HCT116 (cell line): Measurements from ENCODE around the gene PDHX. TPM values are rescaled to one million over a fixed set of nuclear protein-coding genes. Genes with fewer than 3 reads are reported as not detected.

Source experiments
- ATAC-seq: fragments of 200-7000 bp; cut with Tn5 transposase; 2 replicates; pipeline ENCODE4 v1.9.1; 2020; ENCODE audit warnings: mild to moderate bottlenecking, moderate library complexity
- BruUV-seq: library from RNA; stranded (reverse); fragments of 400-500 nt; replicated peaks from 2 replicates; lab custom pipeline; 2021; lab: Mats Ljungman, UMichigan
- CTCF ChIA-PET: fragments of 300-600 bp; sonication (Branson Sonifier 250); formaldehyde crosslinking; loops from one replicate; lab custom pipeline; 2021; ENCODE audit warnings: antibody characterized with exemption; lab: Charles Lee
- POLR2A ChIA-PET: fragments of 300-600, 350-600 bp; sonication (Branson Sonifier 250); formaldehyde crosslinking; loops from one replicate; lab custom pipeline; 2021; ENCODE audit warnings: antibody characterized with exemption; lab: Charles Lee
- RAD21 ChIA-PET, 2 experiments: fragments of 300-600 bp; sonication (Branson Sonifier 250); formaldehyde crosslinking; loops; one replicate each; lab custom pipeline; 2023; ENCODE audit warnings: low total read pairs in 2 of 2; ENCODE audit not compliant: uncharacterized antibody in 2 of 2, unreplicated experiment in 2 of 2, low non-redundant PET in 1 of 2; lab: Charles Lee
- DNase-seq: peaks from one replicate; pipeline ENCODE4 v3.0.0-alpha.2; 2010; ENCODE audit warnings: low read depth, low spot score
- H2AFZ ChIP-seq: fragments of 200-600 bp; shearing (Covaris generic), sonication (generic); 2 replicates; pipeline ENCODE4 v1.6.1; 2017; ENCODE audit warnings: low read depth, mixed run types, mixed read lengths, antibody characterized with exemption, low read length; ENCODE audit not compliant: poor library complexity, severe bottlenecking
- H3K27ac ChIP-seq: 2 replicates; pipeline ENCODE4 v1.5.1; 2012; ENCODE audit warnings: low read depth, low read length
- H3K27me3 ChIP-seq: fragments of 200-600 bp; sonication (generic); 2 replicates; pipeline ENCODE4 v1.6.1; 2016; ENCODE audit warnings: mixed run types, low read length, mixed read lengths; ENCODE audit not compliant: insufficient read depth
- H3K36me3 ChIP-seq, 2 experiments: fragments of 200-500 bp in 1 of 2; fragments of 200-600 bp in 1 of 2; sonication (Bioruptor generic) in 1 of 2; sonication (generic) in 1 of 2; 2 replicates each; pipeline versions ENCODE4 v1.5.1 to v1.6.1; 2014 to 2016; ENCODE audit warnings: low read length in 2 of 2, inconsistent platforms in 1 of 2, mixed read lengths in 1 of 2, mixed run types in 1 of 2; ENCODE audit not compliant: insufficient read depth in 2 of 2, control insufficient read depth in 1 of 2
- H3K4me1 ChIP-seq, 2 experiments: fragments of 200-600 bp in 1 of 2; sonication (generic) in 1 of 2; 2 replicates each; pipeline versions ENCODE4 v1.5.1 to v1.6.1; 2012 to 2017; ENCODE audit warnings: low read length in 2 of 2, inconsistent platforms in 1 of 2, mild to moderate bottlenecking in 1 of 2, mixed read lengths in 1 of 2, mixed run types in 1 of 2, moderate library complexity in 1 of 2; ENCODE audit not compliant: insufficient read depth in 2 of 2, control insufficient read depth in 1 of 2
- H3K4me2 ChIP-seq: fragments of 200-600 bp; sonication (generic); 2 replicates; pipeline ENCODE4 v1.6.1; 2017; ENCODE audit warnings: mixed run types, low read length, mixed read lengths
- H3K4me3 ChIP-seq, 2 experiments: fragments of 200-600 bp in 1 of 2; sonication (generic) in 1 of 2; replicated peaks in 1 of 2; 2 replicates each; pipeline ENCODE4 v1.5.1; 2011 to 2016; ENCODE audit warnings: low read length in 2 of 2, control low read depth in 1 of 2, low read depth in 1 of 2, mild to moderate bottlenecking in 1 of 2, mixed read lengths in 1 of 2, mixed run types in 1 of 2
- H3K79me2 ChIP-seq: fragments of 200-600 bp; sonication (generic); 2 replicates; pipeline ENCODE4 v1.6.1; 2017; ENCODE audit warnings: mild to moderate bottlenecking, mixed run types, low read length, moderate library complexity, mixed read lengths; ENCODE audit not compliant: insufficient read depth
- H3K9ac ChIP-seq: fragments of 200-600 bp; sonication (generic); 2 replicates; pipeline ENCODE4 v1.6.1; 2016; ENCODE audit warnings: low read length, mixed read lengths
- H3K9me2 ChIP-seq: fragments of 200-600 bp; sonication (generic), shearing (Covaris generic); 2 replicates; pipeline ENCODE4 v1.6.1; 2017; ENCODE audit warnings: mixed run types, mild to moderate bottlenecking, moderate library complexity; ENCODE audit not compliant: insufficient read depth
- H3K9me3 ChIP-seq, 2 experiments: fragments of 200-500 bp in 1 of 2; fragments of 200-600 bp in 1 of 2; sonication (Bioruptor generic) in 1 of 2; sonication (generic) in 1 of 2; 2 replicates each; pipeline ENCODE4 v1.6.1; 2014 to 2017; ENCODE audit warnings: low read length in 2 of 2, mixed read lengths in 2 of 2, inconsistent platforms in 1 of 2, low read depth in 1 of 2, mild to moderate bottlenecking in 1 of 2, mixed run types in 1 of 2, moderate library complexity in 1 of 2; ENCODE audit not compliant: control insufficient read depth in 1 of 2, insufficient read depth in 1 of 2
- H4K20me1 ChIP-seq: fragments of 200-600 bp; sonication (generic), shearing (Covaris generic); 2 replicates; pipeline ENCODE4 v1.6.1; 2017; ENCODE audit warnings: mixed run types, mild to moderate bottlenecking, moderate library complexity; ENCODE audit not compliant: insufficient read depth
- ATF3 ChIP-seq: IDR thresholded peaks from 2 replicates; pipeline ENCODE4 v1.6.1; 2012
- CBX3 ChIP-seq: IDR thresholded peaks from 2 replicates; pipeline ENCODE4 v1.6.1; 2012; ENCODE audit warnings: low read depth
- CEBPB ChIP-seq: IDR thresholded peaks from 2 replicates; pipeline ENCODE4 v1.6.1; 2012; ENCODE audit warnings: low read depth
- EGR1 ChIP-seq: IDR thresholded peaks from 2 replicates; pipeline ENCODE4 v1.6.1; 2012; ENCODE audit warnings: low read depth
- ELF1 ChIP-seq: IDR thresholded peaks from 2 replicates; pipeline ENCODE4 v1.6.1; 2012; ENCODE audit warnings: low read depth, borderline replicate concordance
- EZH2 ChIP-seq: fragments of 200-600 bp; sonication (generic); IDR thresholded peaks from 2 replicates; pipeline ENCODE4 v1.6.1; 2017; ENCODE audit warnings: antibody characterized with exemption, mixed run types
- EZH2phosphoT487 ChIP-seq: fragments of 200-600 bp; IDR thresholded peaks from 2 replicates; pipeline ENCODE4 v1.6.1; 2018; ENCODE audit warnings: antibody characterized with exemption, borderline replicate concordance
- FOSL1 ChIP-seq: IDR thresholded peaks from 2 replicates; pipeline ENCODE4 v1.6.1; 2012; ENCODE audit warnings: low read depth
- MAX ChIP-seq: IDR thresholded peaks from 2 replicates; pipeline ENCODE4 v1.6.1; 2012
- POLR2A ChIP-seq: IDR thresholded peaks from 2 replicates; pipeline ENCODE4 v1.7.0; 2011; ENCODE audit warnings: borderline replicate concordance; ENCODE audit not compliant: insufficient read depth, insufficient read length; ENCODE audit errors: extremely low read depth
- POLR2AphosphoS5 ChIP-seq: IDR thresholded peaks from 2 replicates; pipeline ENCODE4 v1.6.1; 2011; ENCODE audit warnings: mild to moderate bottlenecking, low read depth, low read length, moderate library complexity
- RAD21 ChIP-seq: IDR thresholded peaks from 2 replicates; pipeline ENCODE4 v1.6.1; 2012; ENCODE audit warnings: low read depth, mild to moderate bottlenecking
- REST ChIP-seq: IDR thresholded peaks from 2 replicates; pipeline ENCODE4 v1.6.1; 2012; ENCODE audit warnings: low read depth
- SIN3A ChIP-seq: IDR thresholded peaks from 2 replicates; pipeline ENCODE4 v1.6.1; 2012; ENCODE audit warnings: low read depth
- SRF ChIP-seq: IDR thresholded peaks from 2 replicates; pipeline ENCODE4 v1.6.1; 2012; ENCODE audit warnings: low read depth
- TCF7L2 ChIP-seq: IDR thresholded peaks from 2 replicates; pipeline ENCODE4 v1.7.0; 2011; ENCODE audit warnings: borderline replicate concordance, inconsistent platforms; ENCODE audit not compliant: insufficient read depth, insufficient read length; ENCODE audit errors: extremely low read depth
- YY1 ChIP-seq: IDR thresholded peaks from 2 replicates; pipeline ENCODE4 v1.6.1; 2011; ENCODE audit warnings: low read length, low read depth, moderate library complexity, mild to moderate bottlenecking; ENCODE audit not compliant: insufficient replicate concordance; ENCODE audit errors: extremely low read depth
- ZBTB33 ChIP-seq: IDR thresholded peaks from 2 replicates; pipeline ENCODE4 v1.6.1; 2011; ENCODE audit warnings: mild to moderate bottlenecking, low read length, moderate library complexity; ENCODE audit not compliant: insufficient replicate concordance; ENCODE audit errors: extremely low read depth
- ZFX ChIP-seq: fragments of 450-650 bp; IDR thresholded peaks from 2 replicates; pipeline ENCODE4 v1.6.1; 2017
- ZNF274 ChIP-seq: fragments of 200-500 bp; sonication (Bioruptor generic); IDR thresholded peaks from 2 replicates; pipeline ENCODE4 v1.6.1; 2014; ENCODE audit warnings: mild to moderate bottlenecking, low read depth, low read length, inconsistent platforms
- intact Hi-C: fragments of 100-400 bp; cut with micrococcal nuclease; formaldehyde crosslinking; loops from 2 replicates; pipeline ENCODE4 v1.10.0; 2022
- total RNA-seq: library from RNA; stranded (reverse); gene quantifications from one replicate; pipeline ENCODE4 v1.2.1, GENCODE V29; 2021; ENCODE audit not compliant: unreplicated experiment

The PDHX gene
- total RNA-seq, 1 experiment from 2014 or later, result 36.6 TPM

GRCh38 chr11:35014346-35014745, 97.9 kb downstream of the PDHX start:
- intact Hi-C loops, result no loop called here
- H4K20me1 ChIP-seq, result no peaks in the 10 kb centered on the region
- H3K9me3 ChIP-seq, result no peaks in the 10 kb centered on the region
- H3K4me1 ChIP-seq, result peaks cover 46 to 49% of the 10 kb centered on the region in 2 experiments
- DNase-seq, result no peak
- no peak for ATAC-seq
- H3K4me2 ChIP-seq, result no peak overlapping the region
- no peak overlapping the region for H3K4me3 ChIP-seq
- RAD21 ChIA-PET, result no interaction called here
- CTCF ChIA-PET, result no interaction called here
- POLR2A ChIA-PET, result interaction anchor here (0.6 kb wide), 1 partner anchor 649 kb away, joined by 3 read pairs; no protein-coding TSS in a partner anchor
- no peak overlapping the region for H3K9ac ChIP-seq
- H3K27me3 ChIP-seq, result no peaks in the 10 kb centered on the region
- TF ChIP-seq SIN3A (no peak), TCF7L2 (no peak), CBX3 (no peak), ZBTB33 (no peak), SRF (no peak), POLR2AphosphoS5 (no peak), POLR2A (no peak), REST (no peak), ATF3 (no peak), YY1 (no peak), ELF1 (no peak), ZNF274 (no peak), ZFX (no peak), RAD21 (no peak), FOSL1 (no peak), EZH2phosphoT487 (no peak), CEBPB (no peak), EGR1 (no peak), MAX (no peak), EZH2 (no peak)
- no peaks in the 10 kb centered on the region for H3K36me3 ChIP-seq
- H3K79me2 ChIP-seq, result no peaks in the 10 kb centered on the region
- no peak overlapping the region for H3K27ac ChIP-seq
- no TSS peak for BruUV-seq
- no peak overlapping the region for H2AFZ ChIP-seq
- H3K9me2 ChIP-seq, result no peaks in the 10 kb centered on the region
